Upper lobe of left lung (tissue), 6 donors: ENCODE results near the gene RAC3. TPM values are rescaled to one million over a fixed set of nuclear protein-coding genes. Genes with fewer than 3 reads are reported as not detected.

Source experiments
- ATAC-seq, 2 donors: fragments of 200-7000 bp; cut with Tn5 transposase; one replicate each; pipeline ENCODE4 v1.9.1; 2022; ENCODE audit warnings: mild to moderate bottlenecking in 2 of 2, moderate library complexity in 2 of 2; ENCODE audit not compliant: low FRiP score in 2 of 2
- DNase-seq, 2 donors: peaks; one replicate each; pipeline ENCODE4 v3.0.0-alpha.2; 2019 to 2020
- H3K27ac ChIP-seq, 4 donors: fragments of 200-600 bp; sonication (generic); one replicate each; pipeline ENCODE4 v1.5.1; 2016 to 2019
- H3K27me3 ChIP-seq, 4 donors: fragments of 200-600 bp; sonication (generic); one replicate each; pipeline ENCODE4 v1.5.1; 2017 to 2019
- H3K36me3 ChIP-seq, 4 donors: fragments of 200-600 bp; sonication (generic); one replicate each; pipeline ENCODE4 v1.5.1; 2016 to 2019
- H3K4me1 ChIP-seq, 4 donors: fragments of 200-600 bp; sonication (generic); one replicate each; pipeline ENCODE4 v1.5.1; 2018 to 2019
- H3K4me3 ChIP-seq, 4 donors: fragments of 200-600 bp; sonication (generic); one replicate each; pipeline ENCODE4 v1.5.1; 2017 to 2019; ENCODE audit warnings: mild to moderate bottlenecking in 2 of 4, moderate library complexity in 1 of 4
- H3K9me3 ChIP-seq, 4 donors: fragments of 200-600 bp; sonication (generic); one replicate each; pipeline ENCODE4 v1.5.1; 2018 to 2019
- EP300 ChIP-seq, 4 donors: sonication (generic); formaldehyde crosslinking; IDR thresholded peaks; one replicate each; pipeline ENCODE4 v1.5.1; 2017; ENCODE audit warnings: antibody characterized with exemption in 4 of 4, control low read depth in 2 of 4
- POLR2A ChIP-seq, 4 donors: fragments of 450-650 bp; IDR thresholded peaks; one replicate each; pipeline ENCODE4 v1.5.1; 2016 to 2017; ENCODE audit warnings: antibody characterized with exemption in 4 of 4, mild to moderate bottlenecking in 2 of 4
- POLR2AphosphoS5 ChIP-seq, 2 donors: sonication (generic); formaldehyde crosslinking; IDR thresholded peaks; one replicate each; pipeline ENCODE4 v1.5.1; 2017; ENCODE audit warnings: antibody characterized with exemption in 2 of 2
- WGBS, 2 donors: methylation state at CpG; one replicate each; pipeline ENCODE4 v1.1.5; 2017 to 2018; 5-methylcytosine and 5-hydroxymethylcytosine counted together
- total RNA-seq, 6 donors: library from RNA; depleted of rRNA in 4 of 6; stranded (reverse); fragments of >200 nt in 4 of 6; gene quantifications; one replicate each; pipeline versions ENCODE4 v1.1.0 to v1.2.1, GENCODE V29; 2016 to 2021
- TF ChIP-seq, protein P1 (sequence below), 6 experiments: fragments of 450-650 bp in 4 of 6; fragments of 200-600 bp in 2 of 6; sonication (generic) in 2 of 6; IDR thresholded peaks; one replicate each; pipeline ENCODE4 v1.5.1; 2016 to 2019; ENCODE audit warnings: antibody characterized with exemption in 6 of 6
- donor health status: DM: no; HTN: no; CAD: no; lungs with moderate emphysema.
- donor health status: DM: no; HTN: yes; CAD: no; lungs with severe emphysema.

Gene RAC3
- total RNA-seq, 6 donors from 2014 or later, result 3.0 to 12.6 (median 7.1) TPM

DNA sequence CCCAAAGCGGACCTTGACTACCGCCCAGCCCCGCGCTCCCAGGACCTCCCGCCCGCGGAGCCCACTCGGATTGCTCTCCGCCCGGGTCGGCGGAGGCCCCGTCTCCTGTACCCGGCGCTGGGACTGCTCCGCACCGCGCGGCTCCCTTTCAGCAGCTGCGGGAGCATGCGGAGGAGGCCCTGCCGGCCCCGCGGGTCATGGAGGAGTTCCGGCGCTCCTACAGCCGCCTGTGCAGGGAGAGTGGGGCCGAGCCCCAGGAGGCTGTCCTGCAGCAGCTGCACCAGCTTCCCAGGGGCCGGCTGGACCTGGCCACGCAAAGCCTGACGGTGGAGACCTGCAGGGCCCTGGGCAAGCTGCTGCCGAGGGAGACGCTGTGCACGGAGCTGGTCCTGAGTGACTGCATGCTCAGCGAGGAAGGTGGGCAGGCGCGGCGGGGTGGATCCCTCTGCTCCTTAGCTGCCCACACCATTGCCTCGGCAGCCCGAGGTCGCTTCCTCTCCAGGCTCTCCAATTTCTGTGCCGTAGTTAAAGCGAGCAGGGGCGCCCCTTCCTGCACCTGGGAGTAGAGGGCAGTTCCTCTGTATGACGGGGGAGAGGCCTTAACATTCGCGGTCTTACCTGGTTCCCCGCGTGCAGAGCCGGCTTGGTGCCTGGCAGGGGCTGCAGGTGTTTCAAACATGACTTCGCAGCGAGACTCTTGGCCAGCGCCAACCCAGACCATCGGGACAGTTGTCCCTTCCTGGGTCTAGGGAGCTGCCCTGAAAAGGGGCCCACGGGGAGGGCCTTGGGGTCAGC is 7.8 kb upstream of the RAC3 start:
- H3K36me3 ChIP-seq, result peaks cover 0 to 8% (median 3%) of the 10 kb centered on the region in 4 donors
- WGBS, 2 donors, result 4 to 19% methylated on average over 12 to 35 of the region's 55 CpGs
- DNase-seq, result peak in 1 of 2 donors; percentile 58
- ATAC-seq, result peak in 1 of 2 donors; percentile 2
- peaks cover 21 to 46% (median 35%) of the 10 kb centered on the region in 4 donors for H3K4me1 ChIP-seq
- no peak for TF ChIP-seq POLR2A (IDR thresholded peaks at IDR 0.05)
- TF ChIP-seq, protein P1, sequence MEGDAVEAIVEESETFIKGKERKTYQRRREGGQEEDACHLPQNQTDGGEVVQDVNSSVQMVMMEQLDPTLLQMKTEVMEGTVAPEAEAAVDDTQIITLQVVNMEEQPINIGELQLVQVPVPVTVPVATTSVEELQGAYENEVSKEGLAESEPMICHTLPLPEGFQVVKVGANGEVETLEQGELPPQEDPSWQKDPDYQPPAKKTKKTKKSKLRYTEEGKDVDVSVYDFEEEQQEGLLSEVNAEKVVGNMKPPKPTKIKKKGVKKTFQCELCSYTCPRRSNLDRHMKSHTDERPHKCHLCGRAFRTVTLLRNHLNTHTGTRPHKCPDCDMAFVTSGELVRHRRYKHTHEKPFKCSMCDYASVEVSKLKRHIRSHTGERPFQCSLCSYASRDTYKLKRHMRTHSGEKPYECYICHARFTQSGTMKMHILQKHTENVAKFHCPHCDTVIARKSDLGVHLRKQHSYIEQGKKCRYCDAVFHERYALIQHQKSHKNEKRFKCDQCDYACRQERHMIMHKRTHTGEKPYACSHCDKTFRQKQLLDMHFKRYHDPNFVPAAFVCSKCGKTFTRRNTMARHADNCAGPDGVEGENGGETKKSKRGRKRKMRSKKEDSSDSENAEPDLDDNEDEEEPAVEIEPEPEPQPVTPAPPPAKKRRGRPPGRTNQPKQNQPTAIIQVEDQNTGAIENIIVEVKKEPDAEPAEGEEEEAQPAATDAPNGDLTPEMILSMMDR (IDR thresholded peaks at IDR 0.05), result peak in 1 of 6 experiments; percentile 5
- H3K4me3 ChIP-seq, result peak overlapping the region; percentile 44 to 99 (median 94)
- peak overlapping the region in 2 of 4 donors; percentile 34 to 72 for H3K27ac ChIP-seq
- H3K9me3 ChIP-seq, result no peaks in the 10 kb centered on the region
- no peaks in the 10 kb centered on the region for H3K27me3 ChIP-seq

DNA sequence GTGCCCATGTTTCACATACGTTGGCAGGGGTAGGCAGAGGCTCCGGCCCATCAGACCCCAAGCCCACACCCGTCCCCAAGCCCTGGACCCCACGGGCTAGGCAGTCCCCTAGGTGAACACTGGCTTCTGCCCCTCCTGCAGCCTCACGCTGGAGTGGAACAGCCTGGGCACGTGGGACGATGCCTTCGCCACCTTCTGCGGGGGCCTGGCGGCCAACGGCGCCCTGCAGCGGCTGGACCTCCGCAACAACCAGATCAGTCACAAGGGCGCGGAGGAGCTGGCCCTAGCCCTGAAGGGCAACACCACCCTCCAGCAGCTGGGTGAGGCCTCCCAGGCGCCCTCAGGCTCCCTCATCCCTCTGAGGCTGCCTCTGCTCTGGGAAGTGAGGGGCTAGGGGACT is 6.6 kb upstream of the RAC3 start:
- TF ChIP-seq, protein P1 (IDR thresholded peaks at IDR 0.05), result no peak
- TF ChIP-seq EP300 (IDR thresholded peaks at IDR 0.05), result no peak
- no peak for TF ChIP-seq POLR2A (IDR thresholded peaks at IDR 0.05)
- TF ChIP-seq POLR2AphosphoS5 (IDR thresholded peaks at IDR 0.05), result no peak
- Histone ChIP-seq H3K27me3 (no peaks in the 10 kb centered on the region), H3K4me1 (peaks cover 22 to 40% (median 29%) of the 10 kb centered on the region in 4 donors), H3K36me3 (peaks cover 0 to 9% (median 0%) of the 10 kb centered on the region in 4 donors), H3K27ac (no peak overlapping the region), H3K9me3 (no peaks in the 10 kb centered on the region), H3K4me3 (no peak overlapping the region)
- ATAC-seq (no peak), DNase-seq (peak in 1 of 2 donors; percentile 80)
- 97% methylated on average over 17 of the region's 17 CpGs; no CpG with 5 or more reads in 1 of the 2 donors for WGBS, 2 donors

DNA sequence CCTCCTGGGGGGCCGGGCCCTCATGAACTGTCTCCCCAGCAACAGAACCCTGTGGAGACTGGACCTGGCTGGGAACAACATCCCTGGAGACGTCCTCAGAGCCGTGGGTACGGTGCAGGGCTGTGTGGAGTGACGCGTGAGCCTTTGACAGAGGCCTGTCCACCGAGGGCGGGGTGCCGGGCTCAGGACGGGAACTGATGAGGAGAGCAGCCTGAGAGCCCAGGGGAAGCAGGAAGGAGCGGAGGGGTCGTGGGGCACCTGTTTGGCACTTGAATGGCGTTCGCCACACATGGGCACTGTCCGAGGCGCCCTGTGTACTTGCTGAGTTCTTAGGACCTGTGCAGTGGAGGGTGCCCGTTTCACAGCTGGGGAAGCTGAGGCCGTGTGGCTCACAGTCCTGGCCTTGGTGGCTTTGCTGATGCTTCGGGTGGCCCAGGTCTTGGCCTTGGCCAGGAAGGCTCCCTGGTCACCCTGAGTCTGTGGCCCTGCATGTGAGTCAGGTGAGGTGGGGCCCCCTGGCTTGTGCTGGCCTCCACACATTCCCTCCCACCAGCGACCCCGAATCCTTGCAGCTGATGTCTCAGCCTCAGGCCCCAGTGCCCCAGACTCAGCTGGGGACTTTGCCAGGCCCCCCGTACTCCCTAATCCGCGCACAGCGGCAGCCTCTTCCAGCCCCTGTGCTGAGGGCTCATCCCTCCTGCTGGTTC is 5.9 kb upstream of the RAC3 start:
- Histone ChIP-seq H3K9me3 (no peaks in the 10 kb centered on the region), H3K27me3 (no peaks in the 10 kb centered on the region), H3K4me3 (no peak overlapping the region), H3K27ac (no peak overlapping the region), H3K36me3 (peaks cover 0 to 9% (median 0%) of the 10 kb centered on the region in 4 donors), H3K4me1 (peaks cover 28 to 43% (median 33%) of the 10 kb centered on the region in 4 donors)
- WGBS, 2 donors, result 95 to 96% methylated on average over 8 to 23 of the region's 25 CpGs
- no peak for TF ChIP-seq POLR2AphosphoS5 (IDR thresholded peaks at IDR 0.05)
- TF ChIP-seq POLR2A (IDR thresholded peaks at IDR 0.05), result no peak
- no peak for TF ChIP-seq EP300 (IDR thresholded peaks at IDR 0.05)
- TF ChIP-seq, protein P1 (IDR thresholded peaks at IDR 0.05), result no peak
- DNase-seq (peak in 1 of 2 donors; percentile 78), ATAC-seq (no peak)

DNA sequence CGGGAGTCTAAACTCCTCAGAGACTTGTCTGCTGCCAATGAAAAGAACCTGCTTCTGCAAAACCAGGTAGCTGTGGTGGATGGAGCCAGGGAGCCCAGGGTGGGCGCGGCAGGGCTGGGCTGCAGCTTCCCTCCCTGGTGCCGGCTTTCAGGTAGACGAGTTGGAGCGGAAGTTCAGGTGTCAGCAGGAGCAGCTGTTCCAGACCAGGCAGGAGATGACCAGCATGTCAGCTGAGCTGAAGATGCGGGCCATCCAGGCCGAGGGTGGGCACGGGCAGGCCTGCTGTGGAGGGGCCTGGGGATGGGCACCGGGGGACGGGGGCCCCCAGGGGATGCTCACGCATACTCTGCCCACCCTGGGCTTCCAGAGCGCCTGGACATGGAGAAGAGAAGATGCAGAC is 3.2 kb upstream of the RAC3 start:
- ATAC-seq, result no peak
- 99 to 100% methylated on average over 8 to 12 of the region's 13 CpGs for WGBS, 2 donors
- no peaks in the 10 kb centered on the region for H3K9me3 ChIP-seq
- DNase-seq, result peak in 1 of 2 donors; percentile 64
- H3K27me3 ChIP-seq, result peaks cover 0 to 5% (median 1%) of the 10 kb centered on the region in 4 donors
- TF ChIP-seq POLR2A (IDR thresholded peaks at IDR 0.05), result no peak
- TF ChIP-seq, protein P1 (IDR thresholded peaks at IDR 0.05), result no peak
- no peak for TF ChIP-seq POLR2AphosphoS5 (IDR thresholded peaks at IDR 0.05)
- no peak for TF ChIP-seq EP300 (IDR thresholded peaks at IDR 0.05)
- H3K27ac ChIP-seq, result no peak overlapping the region
- H3K4me1 ChIP-seq, result peaks cover 26 to 43% (median 32%) of the 10 kb centered on the region in 4 donors
- H3K4me3 ChIP-seq, result no peak overlapping the region
- H3K36me3 ChIP-seq, result peaks cover 0 to 9% (median 0%) of the 10 kb centered on the region in 4 donors
